HG03108 (cell line): Measurements from ENCODE around the gene TNNI3K.
A peak's percentile ranks its signal among the peaks of the same experiment; 100 is the strongest.

ENCODE experiments used
- ATAC-seq: cut with Tn5 transposase; IDR thresholded peaks from one replicate; pipeline ENCODE4 v1.9.1; 2021; ENCODE audit warnings: moderate library complexity; ENCODE audit not compliant: unreplicated experiment

The TNNI3K gene

GRCh38 chr1:74431531-74431930, 196.3 kb downstream of the TNNI3K start:
- ATAC-seq: no peak

DNA sequence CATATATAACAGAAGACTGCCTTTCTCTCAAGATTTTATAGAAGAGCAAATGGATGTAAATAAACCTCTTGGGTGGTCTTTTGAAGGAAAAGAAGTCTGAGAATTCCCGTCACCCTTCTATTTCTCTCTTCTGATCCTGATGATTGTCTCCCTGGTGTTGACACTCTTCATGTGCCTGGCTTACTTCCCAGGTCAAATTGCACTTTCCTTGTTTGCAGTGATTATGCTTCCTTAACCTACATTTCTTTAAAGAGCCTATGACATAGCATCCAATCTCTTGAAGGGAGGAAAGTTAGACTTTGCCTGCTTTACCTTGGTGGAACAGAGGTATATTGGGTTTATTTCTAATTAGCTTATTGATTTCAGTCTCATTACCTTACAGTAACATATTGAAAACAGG, 197.1 kb downstream of the TNNI3K start:
- ATAC-seq: no peak

DNA sequence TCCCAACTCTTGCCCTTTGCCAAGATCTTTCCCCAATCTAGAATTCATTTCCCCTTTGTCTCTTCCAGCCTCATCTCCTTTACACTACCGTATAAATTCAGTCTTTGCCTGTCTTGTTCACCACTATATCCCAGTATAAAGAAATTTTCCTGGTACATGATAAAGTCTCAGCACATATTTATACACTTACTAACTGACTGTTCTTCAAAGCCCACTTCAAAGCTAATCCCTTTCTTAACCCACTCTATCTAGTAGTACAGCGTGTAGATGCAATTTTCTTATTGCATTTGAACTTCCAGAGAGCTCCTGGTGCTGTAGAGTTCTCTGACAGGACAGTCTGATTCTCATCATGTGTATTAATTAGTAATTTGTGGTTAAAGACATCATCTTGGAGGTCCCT, 199.1 kb downstream of the TNNI3K start:
- ATAC-seq: no peak

DNA sequence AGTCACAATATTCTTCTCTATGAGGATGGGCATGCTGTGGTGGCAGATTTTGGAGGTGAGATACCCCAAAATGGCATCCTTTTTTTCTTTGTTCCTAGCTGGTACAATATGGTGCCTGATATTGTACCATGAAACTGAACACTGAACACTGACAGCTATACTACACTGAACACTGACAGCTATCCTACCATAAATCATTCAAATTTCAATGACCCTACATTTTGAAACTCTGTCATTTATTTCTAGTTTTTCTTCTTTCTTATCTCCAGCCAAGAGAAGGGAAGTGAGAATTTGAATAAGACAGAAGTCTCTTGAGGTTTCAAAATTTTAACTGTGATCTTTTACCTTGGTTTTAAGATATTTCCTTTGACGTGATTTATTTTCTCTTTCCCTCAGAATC, 200.9 kb downstream of the TNNI3K start:
- ATAC-seq: no peak

GRCh38 chr1:74437035-74437434, 201.8 kb downstream of the TNNI3K start:
- no peak for ATAC-seq

- ATAC-seq: no peak
Observed at GRCh38 chr1:74452035-74452434, 216.8 kb downstream of the TNNI3K start.

- ATAC-seq: no peak
Observed at GRCh38 chr1:74453277-74453676, 218.1 kb downstream of the TNNI3K start.

GRCh38 chr1:74455390-74455789, 220.2 kb downstream of the TNNI3K start:
- ATAC-seq: no peak

DNA sequence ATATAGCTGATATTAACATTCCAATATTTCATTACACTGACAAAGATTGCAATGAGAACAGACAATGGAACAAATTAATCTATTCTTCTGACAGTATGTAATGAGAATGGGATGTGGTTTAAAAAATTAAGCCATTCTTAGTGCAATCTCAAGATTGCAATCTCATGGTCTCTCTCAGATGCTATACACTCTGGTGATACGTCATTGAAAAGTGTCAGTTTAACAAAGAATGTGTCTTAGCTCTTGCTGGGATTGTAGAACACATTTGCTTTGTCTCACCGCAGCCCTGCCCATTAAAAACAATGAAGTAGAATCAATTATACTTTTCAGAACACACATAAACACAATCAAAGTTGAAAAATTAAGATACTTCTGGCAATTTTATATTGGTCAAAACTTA, 222.1 kb downstream of the TNNI3K start:
- ATAC-seq: no peak

GRCh38 chr1:74463333-74463988, 228.3 kb downstream of the TNNI3K start:
- ATAC-seq: peak; percentile 77

DNA sequence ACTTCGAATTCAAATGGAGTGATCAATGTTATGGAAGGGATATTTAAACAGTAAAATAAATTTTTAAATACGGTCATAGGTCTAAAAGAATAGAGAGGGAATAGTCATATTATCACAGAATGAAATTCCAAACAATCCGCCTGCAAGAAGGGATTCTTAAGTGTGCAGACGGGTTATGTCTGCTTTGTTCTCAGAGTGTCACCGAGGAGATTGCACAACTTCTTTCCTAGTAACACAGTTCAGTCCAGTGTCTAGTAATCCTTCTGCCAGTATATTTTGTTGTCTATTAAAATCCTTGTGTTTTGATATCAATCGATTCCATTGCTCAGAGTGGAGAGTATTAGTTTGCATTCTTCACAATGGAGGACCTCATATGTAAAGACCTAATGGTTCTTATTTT, 228.8 kb downstream of the TNNI3K start:
- ATAC-seq: no peak

DNA sequence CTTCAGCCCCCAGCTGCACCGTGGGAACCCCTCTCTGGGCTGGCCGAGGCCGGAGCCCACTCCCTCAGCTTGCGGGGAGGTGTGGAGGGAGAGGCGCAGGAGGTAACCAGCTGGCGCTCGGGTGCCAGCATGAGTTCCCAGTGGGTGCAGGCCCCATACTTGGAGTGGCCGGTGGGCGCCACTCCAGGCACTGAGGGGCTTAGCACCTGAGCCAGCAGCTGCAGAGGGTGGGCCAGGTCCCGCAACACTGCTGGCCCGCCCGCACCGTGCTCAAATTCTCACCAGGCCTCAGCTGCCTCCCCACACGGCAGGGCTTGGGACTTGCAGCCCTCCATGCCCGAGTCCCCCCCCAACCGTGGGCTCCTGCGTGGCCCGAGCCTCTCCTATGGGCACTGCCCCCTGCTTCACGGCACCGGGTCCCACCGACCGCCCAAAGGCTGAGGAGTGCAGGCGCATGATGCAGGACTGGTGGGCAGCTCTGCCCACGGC, 230.1 kb downstream of the TNNI3K start:
- ATAC-seq: no peak

DNA sequence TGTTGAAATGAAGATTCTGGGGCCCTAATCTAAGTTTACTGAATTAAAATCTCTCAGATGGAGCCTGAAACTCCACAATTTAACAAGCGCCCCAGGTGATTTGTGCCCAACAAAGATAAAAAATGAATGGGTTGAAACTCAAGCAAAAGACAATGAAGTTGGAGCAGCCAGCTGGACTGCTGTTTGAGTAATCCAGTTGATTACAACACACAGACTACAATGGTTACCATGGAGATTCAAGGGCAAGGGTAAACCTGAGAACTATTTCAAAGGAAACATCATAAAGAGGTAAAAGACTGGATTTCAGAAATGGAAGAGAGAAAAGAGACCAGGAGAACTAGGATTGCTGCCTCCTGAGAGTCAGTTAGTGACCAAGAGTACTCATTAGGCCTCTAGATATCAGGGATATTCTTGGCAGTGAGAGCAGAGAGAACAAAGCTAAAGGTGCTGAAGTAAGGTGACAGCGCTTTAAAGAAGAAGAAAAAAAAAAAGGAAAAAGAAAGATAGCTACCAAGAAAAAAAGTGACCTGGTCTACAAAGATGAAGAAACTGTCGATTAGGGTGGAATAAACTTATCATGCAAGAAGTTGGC, 232.7 kb downstream of the TNNI3K start:
- ATAC-seq: no peak

GRCh38 chr1:74468982-74469603, 233.9 kb downstream of the TNNI3K start:
- ATAC-seq: no peak

DNA sequence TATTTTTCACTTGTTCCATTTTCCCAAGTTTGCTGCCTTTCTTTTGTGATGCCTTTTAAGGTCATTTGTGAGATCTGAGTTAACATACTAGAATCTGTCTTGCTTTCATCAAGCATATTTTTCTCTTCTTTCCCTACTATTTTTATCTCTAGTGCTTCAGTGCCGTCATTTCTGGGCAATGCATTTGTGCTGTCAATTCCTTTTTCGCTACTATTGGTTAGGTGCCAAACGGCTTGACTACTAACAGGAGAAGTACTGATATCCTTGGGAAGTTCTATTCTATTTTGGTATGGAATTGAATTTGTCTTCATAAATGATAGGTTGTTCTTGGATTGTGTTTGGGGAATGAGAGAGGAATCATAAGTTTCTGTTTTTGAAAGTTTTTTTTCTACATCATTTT, 235.1 kb downstream of the TNNI3K start:
- ATAC-seq: no peak

GRCh38 chr1:74470936-74471335, 235.7 kb downstream of the TNNI3K start:
- no peak for ATAC-seq

DNA sequence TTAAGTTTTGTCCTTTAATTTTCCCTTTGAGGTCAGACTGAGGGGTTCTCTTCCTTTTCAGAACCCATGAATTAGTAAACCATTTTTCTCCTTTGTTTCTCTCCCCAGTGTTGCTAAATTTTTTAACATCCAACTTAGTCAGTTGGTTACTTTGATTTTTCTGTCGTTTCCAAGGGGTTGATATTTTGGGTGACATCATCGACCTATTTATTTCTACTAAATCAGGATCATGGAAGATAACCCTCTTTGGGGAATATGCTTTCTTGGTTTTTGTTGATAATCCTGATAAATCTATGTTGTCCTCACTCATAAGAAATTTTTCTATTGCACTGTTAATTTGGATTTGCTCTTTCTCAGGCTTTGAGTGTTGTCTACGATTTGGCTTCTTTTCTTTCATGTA, 236.3 kb downstream of the TNNI3K start:
- ATAC-seq: no peak

GRCh38 chr1:74474585-74474984, 239.4 kb downstream of the TNNI3K start:
- no peak for ATAC-seq

- ATAC-seq: no peak
Observed at GRCh38 chr1:74478979-74479378, 243.8 kb downstream of the TNNI3K start.

GRCh38 chr1:74480068-74480467, 244.9 kb downstream of the TNNI3K start:
- no peak for ATAC-seq

GRCh38 chr1:74481607-74482006, 246.4 kb downstream of the TNNI3K start:
- no peak for ATAC-seq

GRCh38 chr1:74485622-74486021, 250.4 kb downstream of the TNNI3K start:
- ATAC-seq: no peak
